Gastroesophageal sphincter (tissue), 4 donors: ENCODE measurements around the gene PIGU. TPM values are rescaled to one million over a fixed set of nuclear protein-coding genes. Genes with fewer than 3 reads are reported as not detected.

Experiments
- ATAC-seq: fragments of 150-250 bp; one replicate; pipeline ENCODE4 v1.9.1; 2016; ENCODE audit warnings: mild to moderate bottlenecking, moderate library complexity
- H3K27ac ChIP-seq, 4 donors: fragments of 200-600 bp; sonication (generic) in 3 of 4; 1 replicate in 3 of 4; 2 replicates in 1 of 4; pipeline ENCODE4 v1.5.1; 2016 to 2019
- H3K27me3 ChIP-seq: fragments of 200-600 bp; sonication (generic); one replicate; pipeline ENCODE4 v1.5.1; 2019
- H3K36me3 ChIP-seq, 2 donors: fragments of 200-600 bp; sonication (generic); one replicate each; pipeline ENCODE4 v1.5.1; 2019; ENCODE audit warnings: control low read depth in 1 of 2
- H3K4me1 ChIP-seq, 3 donors: fragments of 200-600 bp; sonication (generic); 1 replicate in 2 of 3; 2 replicates in 1 of 3; pipeline ENCODE4 v1.5.1; 2016 to 2019; ENCODE audit warnings: control low read depth in 2 of 3
- H3K4me3 ChIP-seq, 2 donors: fragments of 200-600 bp; sonication (generic); one replicate each; pipeline ENCODE4 v1.5.1; 2019; ENCODE audit warnings: mild to moderate bottlenecking in 1 of 2, moderate library complexity in 1 of 2
- H3K9me3 ChIP-seq, 3 donors: fragments of 200-600 bp; sonication (generic); one replicate each; pipeline ENCODE4 v1.5.1; 2017 to 2019; ENCODE audit warnings: control low read depth in 2 of 3
- CTCF ChIP-seq, 4 experiments: fragments of 200-600 bp in 2 of 4; fragments of 450-650 bp in 2 of 4; sonication (generic) in 1 of 4; IDR thresholded peaks; one replicate each; pipeline ENCODE4 v1.5.1; 2017 to 2019; ENCODE audit warnings: antibody characterized with exemption in 4 of 4, mild to moderate bottlenecking in 2 of 4, moderate library complexity in 2 of 4
- EP300 ChIP-seq: sonication (generic); formaldehyde crosslinking; IDR thresholded peaks from one replicate; pipeline ENCODE4 v1.6.1; 2017; ENCODE audit warnings: antibody characterized with exemption, mild to moderate bottlenecking
- POLR2A ChIP-seq, 2 donors: fragments of 450-650 bp; IDR thresholded peaks; one replicate each; pipeline ENCODE4 v1.6.1; 2017; ENCODE audit warnings: antibody characterized with exemption in 2 of 2, mild to moderate bottlenecking in 2 of 2, moderate library complexity in 1 of 2
- POLR2AphosphoS5 ChIP-seq: sonication (generic); formaldehyde crosslinking; IDR thresholded peaks from one replicate; pipeline ENCODE4 v1.6.1; 2017; ENCODE audit warnings: antibody characterized with exemption
- WGBS, 2 donors: methylation state at CpG; one replicate each; pipeline ENCODE4 v1.1.5; 2018; ENCODE audit warnings: low coverage in 1 of 2; 5-methylcytosine and 5-hydroxymethylcytosine counted together
- total RNA-seq, 4 donors: library from RNA; depleted of rRNA; stranded (reverse); fragments of >200 nt; gene quantifications; one replicate each; pipeline ENCODE4 v1.1.0, GENCODE V29; 2016

PIGU gene
- total RNA-seq, 4 donors from 2014 or later, result 5.4 to 11.8 (median 10.8) TPM

DNA sequence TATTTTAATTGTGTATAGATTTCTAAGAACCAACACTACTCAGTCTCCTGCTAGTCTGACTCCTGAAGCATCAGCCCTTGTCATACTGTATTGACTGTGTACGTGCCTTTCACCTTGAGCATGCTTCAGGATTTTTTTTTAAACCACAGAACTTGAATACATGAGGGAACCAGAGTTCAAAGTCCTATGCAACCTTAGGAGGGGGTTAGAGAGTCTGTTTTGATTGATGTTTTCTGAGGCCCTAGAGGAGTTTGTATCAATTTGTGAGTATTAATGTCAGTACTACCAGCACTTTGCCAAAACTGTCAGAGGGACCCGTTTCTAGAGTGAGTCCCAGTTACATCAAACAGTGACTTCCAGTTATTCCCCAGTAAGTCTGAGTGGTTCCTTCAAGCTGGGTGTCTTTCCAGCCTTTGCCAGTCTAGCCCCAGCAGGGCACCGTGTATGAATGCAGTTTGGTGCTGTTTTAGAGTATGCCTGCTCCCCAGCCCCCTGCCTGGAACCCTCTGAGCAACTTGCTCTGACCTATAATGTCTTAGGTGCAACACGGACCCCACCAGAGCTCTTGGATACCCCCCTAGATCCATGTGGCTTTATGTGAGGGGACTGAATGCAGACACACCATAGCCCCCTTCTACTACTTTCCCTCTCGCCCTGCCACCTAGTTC lies 35.8 kb upstream of the PIGU start:
- no peak for TF ChIP-seq POLR2A (IDR thresholded peaks at IDR 0.05)
- TF ChIP-seq POLR2AphosphoS5, result no peak
- TF ChIP-seq EP300, result no peak
- TF ChIP-seq CTCF (IDR thresholded peaks at IDR 0.05), result no peak
- Histone ChIP-seq H3K4me1 (peaks cover 0 to 40% (median 6%) of the 10 kb centered on the region in 3 donors), H3K27ac (peak overlapping the region in 2 of 4 donors; percentile 14 to 42), H3K4me3 (no peak overlapping the region), H3K36me3 (peaks cover 0 to 57% of the 10 kb centered on the region in 2 donors), H3K27me3 (no peaks in the 10 kb centered on the region), H3K9me3 (no peaks in the 10 kb centered on the region)
- ATAC-seq, result no peak
- 65 to 70% methylated on average over 4 of the region's 5 CpGs for WGBS, 2 donors

DNA sequence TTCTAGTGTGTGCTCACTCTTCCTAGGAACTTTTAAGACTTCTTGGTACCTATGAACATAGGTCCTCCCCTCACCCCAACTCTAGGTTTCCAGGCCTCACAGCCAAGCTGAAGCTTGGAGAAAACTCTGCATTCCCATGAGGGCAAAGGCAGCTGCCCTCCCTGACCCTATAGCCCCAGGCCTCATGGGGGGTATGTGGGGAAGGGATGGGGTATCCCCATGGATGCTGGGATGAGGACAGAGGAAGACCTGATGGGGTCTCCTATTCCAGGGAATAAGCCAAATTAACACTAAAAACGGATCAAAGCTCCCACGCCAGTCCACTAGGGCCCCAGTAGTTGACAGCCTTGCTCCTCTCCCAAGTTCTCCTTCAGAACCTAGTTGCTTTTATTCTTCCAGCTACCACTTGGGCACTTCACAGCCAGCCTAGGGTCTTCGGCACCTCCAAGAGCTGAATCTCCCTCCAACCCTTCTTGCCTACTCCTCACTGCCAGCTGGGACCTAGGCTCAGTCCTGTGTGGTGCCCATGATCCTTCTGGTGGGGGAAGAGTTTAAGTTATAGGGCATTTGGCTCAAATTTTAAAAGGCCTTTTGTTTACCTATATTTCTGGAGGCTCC lies 35.0 kb upstream of the PIGU start:
- Histone ChIP-seq H3K27ac (peak overlapping the region in 1 of 4 donors; percentile 94), H3K36me3 (peaks cover 0 to 55% of the 10 kb centered on the region in 2 donors), H3K27me3 (no peaks in the 10 kb centered on the region), H3K9me3 (no peaks in the 10 kb centered on the region), H3K4me1 (peaks cover 0 to 48% (median 6%) of the 10 kb centered on the region in 3 donors), H3K4me3 (no peak overlapping the region)
- no peak for ATAC-seq
- 85 to 100% methylated on average over 2 to 3 of the region's 3 CpGs for WGBS, 2 donors
- TF ChIP-seq CTCF (IDR thresholded peaks at IDR 0.05) (no peak), EP300 (no peak), POLR2AphosphoS5 (no peak), POLR2A (IDR thresholded peaks at IDR 0.05) (no peak)

DNA sequence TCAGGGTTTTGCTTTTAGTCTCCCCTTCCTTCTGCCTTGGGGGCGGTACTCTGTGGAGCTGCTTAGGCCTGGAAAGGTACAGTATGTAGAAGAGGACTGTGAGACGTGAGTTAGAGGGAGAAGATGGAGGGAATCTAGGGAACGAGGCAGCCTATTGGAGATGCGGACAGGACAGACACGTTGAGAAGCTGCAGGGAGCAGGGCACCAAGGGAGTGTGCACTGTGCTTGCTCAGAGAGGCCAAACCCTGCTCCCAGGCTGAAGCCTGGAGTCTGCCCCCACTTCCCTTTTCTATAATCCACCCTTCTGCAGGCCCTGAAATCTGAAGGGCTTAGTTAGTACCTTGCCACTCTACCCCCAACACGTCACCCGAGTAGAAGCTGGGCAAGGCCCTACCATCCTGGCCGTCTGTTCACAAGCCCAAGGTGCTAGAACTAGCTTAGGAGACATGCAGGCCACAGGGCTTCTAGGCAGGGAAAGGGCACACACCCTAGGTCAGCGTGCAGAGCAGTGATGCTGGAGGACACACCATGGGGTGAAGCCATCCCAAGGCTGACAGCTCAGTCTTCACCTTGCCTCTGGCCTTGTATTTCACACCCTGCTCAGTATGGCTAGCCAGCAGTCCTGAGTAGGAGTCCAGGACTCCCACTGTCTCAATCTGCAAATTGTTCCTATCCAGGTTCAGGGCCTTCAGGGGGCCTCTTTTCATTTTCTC lies 34.1 kb upstream of the PIGU start:
- H3K9me3 ChIP-seq, result no peaks in the 10 kb centered on the region
- WGBS, 2 donors, result 38 to 83% methylated on average over 3 to 4 of the region's 9 CpGs
- no peaks in the 10 kb centered on the region for H3K27me3 ChIP-seq
- TF ChIP-seq EP300 (no peak), POLR2A (IDR thresholded peaks at IDR 0.05) (no peak), POLR2AphosphoS5 (no peak), CTCF (IDR thresholded peaks at IDR 0.05) (no peak)
- ATAC-seq, result no peak
- peak overlapping the region; percentile 55 to 100 (median 94) for H3K27ac ChIP-seq
- H3K4me1 ChIP-seq, result peaks cover 0 to 57% (median 6%) of the 10 kb centered on the region in 3 donors
- no peak overlapping the region for H3K4me3 ChIP-seq
- peaks cover 0 to 53% of the 10 kb centered on the region in 2 donors for H3K36me3 ChIP-seq

GRCh38 chr20:34710568-34710839 lies 33.6 kb upstream of the PIGU start:
- no peaks in the 10 kb centered on the region for H3K9me3 ChIP-seq
- H3K4me1 ChIP-seq, result peaks cover 0 to 62% (median 11%) of the 10 kb centered on the region in 3 donors
- H3K4me3 ChIP-seq, result peak overlapping the region in 1 of 2 donors; percentile 66
- TF ChIP-seq POLR2A (IDR thresholded peaks at IDR 0.05), result no peak
- TF ChIP-seq POLR2AphosphoS5, result no peak
- no peak for TF ChIP-seq EP300
- no peak for TF ChIP-seq CTCF (IDR thresholded peaks at IDR 0.05)
- no peak for ATAC-seq
- H3K27ac ChIP-seq, result peak overlapping the region; percentile 55 to 100 (median 94)
- peaks cover 0 to 48% of the 10 kb centered on the region in 2 donors for H3K36me3 ChIP-seq
- H3K27me3 ChIP-seq, result no peaks in the 10 kb centered on the region
